ENCODE data around the gene ASXL3.

The ASXL3 gene

GRCh38 chr18:33717339-33717738 lies 139.3 kb downstream of the ASXL3 start:
- no peak for DNase-seq (ENCODE audit: low read depth, low spot score)

- DNase-seq (ENCODE audit: low read depth, low spot score): no peak
Measured at GRCh38 chr18:33720133-33720532, 142.1 kb downstream of the ASXL3 start.

GRCh38 chr18:33729556-33729955 lies 151.5 kb downstream of the ASXL3 start:
- DNase-seq (ENCODE audit: low read depth, low spot score): no peak

GRCh38 chr18:33733376-33733775 lies 155.4 kb downstream of the ASXL3 start:
- DNase-seq (ENCODE audit: low read depth, low spot score): no peak

GRCh38 chr18:33735428-33735827 lies 157.4 kb downstream of the ASXL3 start:
- DNase-seq (ENCODE audit: low read depth, low spot score): no peak

GRCh38 chr18:33741760-33742159 lies 163.7 kb downstream of the ASXL3 start:
- no peak for DNase-seq (ENCODE audit: low read depth, low spot score)

GRCh38 chr18:33744032-33744697 lies 166.1 kb downstream of the ASXL3 start:
- no peak for DNase-seq (ENCODE audit: low read depth, low spot score)

GRCh38 chr18:33745151-33745795 lies 167.3 kb downstream of the ASXL3 start:
- no peak for DNase-seq (ENCODE audit: low read depth, low spot score)

- DNase-seq (ENCODE audit: low read depth, low spot score): no peak
Measured at GRCh38 chr18:33745871-33746545, 168.0 kb downstream of the ASXL3 start.

GRCh38 chr18:33749834-33750233 lies 171.8 kb downstream of the ASXL3 start:
- no peak for DNase-seq (ENCODE audit: low read depth, low spot score)

GRCh38 chr18:33750366-33750765 lies 172.3 kb downstream of the ASXL3 start:
- no peak for DNase-seq (ENCODE audit: low read depth, low spot score)

GRCh38 chr18:33751613-33752221 lies 173.7 kb downstream of the ASXL3 start:
- no peak for DNase-seq (ENCODE audit: low read depth, low spot score)

GRCh38 chr18:33755391-33755790 lies 177.4 kb downstream of the ASXL3 start:
- DNase-seq (ENCODE audit: low read depth, low spot score): no peak

GRCh38 chr18:33755931-33756560 lies 178.0 kb downstream of the ASXL3 start:
- peak; percentile 47 for DNase-seq (ENCODE audit: low read depth, low spot score)

GRCh38 chr18:33757037-33757436 lies 179.0 kb downstream of the ASXL3 start:
- DNase-seq (ENCODE audit: low read depth, low spot score): no peak

- no peak for DNase-seq (ENCODE audit: low read depth, low spot score)
Measured at GRCh38 chr18:33761363-33761762, 183.3 kb downstream of the ASXL3 start.

- no peak for DNase-seq (ENCODE audit: low read depth, low spot score)
Measured at GRCh38 chr18:33781429-33781828, 203.4 kb downstream of the ASXL3 start.

Measured in smooth muscle cell of the brain vasculature (primary cell).